ENCODE data around the gene ARL6IP4. TPM values are rescaled to one million over a fixed set of nuclear protein-coding genes. Genes with fewer than 3 reads are reported as not detected.

The ARL6IP4 gene
- total and polyA plus RNA-seq, 2 donors (not counting 1 experiment from before 2014, with no cell fraction given), result 145 to 149 TPM

GRCh38 chr12:122977153-122977552 is 3.3 kb upstream of the ARL6IP4 start:
- H3K9me3 ChIP-seq (ENCODE audit: control insufficient read depth, insufficient read depth, low read depth, low read length), result no peaks in the 10 kb centered on the region
- H3K27me3 ChIP-seq (ENCODE audit: control insufficient read depth, insufficient read depth, low read length), result no peaks in the 10 kb centered on the region
- no peak overlapping the region for H3K4me2 ChIP-seq (ENCODE audit: extremely low read depth, insufficient read depth, low read length)
- H3K4me1 ChIP-seq (ENCODE audit: control insufficient read depth, extremely low read depth, insufficient read depth, low read length), result peaks cover 13% of the 10 kb centered on the region
- H3K4me3 ChIP-seq (replicated peaks in 1 of 4; ENCODE audit: control extremely low read depth in 1 of 4, insufficient read depth in 1 of 4, low read depth in 3 of 4, low read length in 4 of 4), result no peak overlapping the region
- H4K20me1 ChIP-seq (ENCODE audit: control insufficient read depth, extremely low read depth, insufficient read depth, low read length), result no peaks in the 10 kb centered on the region
- no peak for DNase-seq (ENCODE audit: low read depth in 2 of 2)
- peaks cover 11% of the 10 kb centered on the region for H3K36me3 ChIP-seq (ENCODE audit: control insufficient read depth, insufficient read depth, low read length)
- H3K27ac ChIP-seq (ENCODE audit: insufficient read depth, low read length), result no peak overlapping the region
- TF ChIP-seq EZH2 (IDR thresholded peaks at IDR 0.05; ENCODE audit: low read length, missing control alignments), result no peak
- TF ChIP-seq, protein P1, sequence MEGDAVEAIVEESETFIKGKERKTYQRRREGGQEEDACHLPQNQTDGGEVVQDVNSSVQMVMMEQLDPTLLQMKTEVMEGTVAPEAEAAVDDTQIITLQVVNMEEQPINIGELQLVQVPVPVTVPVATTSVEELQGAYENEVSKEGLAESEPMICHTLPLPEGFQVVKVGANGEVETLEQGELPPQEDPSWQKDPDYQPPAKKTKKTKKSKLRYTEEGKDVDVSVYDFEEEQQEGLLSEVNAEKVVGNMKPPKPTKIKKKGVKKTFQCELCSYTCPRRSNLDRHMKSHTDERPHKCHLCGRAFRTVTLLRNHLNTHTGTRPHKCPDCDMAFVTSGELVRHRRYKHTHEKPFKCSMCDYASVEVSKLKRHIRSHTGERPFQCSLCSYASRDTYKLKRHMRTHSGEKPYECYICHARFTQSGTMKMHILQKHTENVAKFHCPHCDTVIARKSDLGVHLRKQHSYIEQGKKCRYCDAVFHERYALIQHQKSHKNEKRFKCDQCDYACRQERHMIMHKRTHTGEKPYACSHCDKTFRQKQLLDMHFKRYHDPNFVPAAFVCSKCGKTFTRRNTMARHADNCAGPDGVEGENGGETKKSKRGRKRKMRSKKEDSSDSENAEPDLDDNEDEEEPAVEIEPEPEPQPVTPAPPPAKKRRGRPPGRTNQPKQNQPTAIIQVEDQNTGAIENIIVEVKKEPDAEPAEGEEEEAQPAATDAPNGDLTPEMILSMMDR (conservative IDR thresholded peaks at IDR 0.05 in 1 of 2, IDR thresholded peaks at IDR 0.05 in 1 of 2; ENCODE audit: low read depth in 1 of 2, low read length in 2 of 2), result no peak
- H3K9ac ChIP-seq (ENCODE audit: insufficient read depth, low read length), result no peak overlapping the region
- no peak overlapping the region for H2AFZ ChIP-seq (ENCODE audit: low read length)
- peaks cover 32% of the 10 kb centered on the region for H3K79me2 ChIP-seq (ENCODE audit: control insufficient read depth, insufficient read depth, low read length)

- no peaks in the 10 kb centered on the region for H3K9me3 ChIP-seq (ENCODE audit: control insufficient read depth, insufficient read depth, low read depth, low read length)
- H3K79me2 ChIP-seq (ENCODE audit: control insufficient read depth, insufficient read depth, low read length), result peaks cover 39% of the 10 kb centered on the region
- no peak overlapping the region for H3K27ac ChIP-seq (ENCODE audit: insufficient read depth, low read length)
- no peak overlapping the region for H3K4me3 ChIP-seq (replicated peaks in 1 of 4; ENCODE audit: control extremely low read depth in 1 of 4, insufficient read depth in 1 of 4, low read depth in 3 of 4, low read length in 4 of 4)
- H3K9ac ChIP-seq (ENCODE audit: insufficient read depth, low read length), result no peak overlapping the region
- TF ChIP-seq, protein P1 (conservative IDR thresholded peaks at IDR 0.05 in 1 of 2, IDR thresholded peaks at IDR 0.05 in 1 of 2; ENCODE audit: low read depth in 1 of 2, low read length in 2 of 2), result no peak
- TF ChIP-seq EZH2 (IDR thresholded peaks at IDR 0.05; ENCODE audit: low read length, missing control alignments), result no peak
- DNase-seq (ENCODE audit: low read depth in 2 of 2), result no peak
- H2AFZ ChIP-seq (ENCODE audit: low read length), result no peak overlapping the region
- no peak overlapping the region for H3K4me2 ChIP-seq (ENCODE audit: extremely low read depth, insufficient read depth, low read length)
- no peaks in the 10 kb centered on the region for H3K27me3 ChIP-seq (ENCODE audit: control insufficient read depth, insufficient read depth, low read length)
- peaks cover 16% of the 10 kb centered on the region for H3K36me3 ChIP-seq (ENCODE audit: control insufficient read depth, insufficient read depth, low read length)
- H4K20me1 ChIP-seq (ENCODE audit: control insufficient read depth, extremely low read depth, insufficient read depth, low read length), result no peaks in the 10 kb centered on the region
- peaks cover 20% of the 10 kb centered on the region for H3K4me1 ChIP-seq (ENCODE audit: control insufficient read depth, extremely low read depth, insufficient read depth, low read length)
Measured at GRCh38 chr12:122977655-122978392, 2.7 kb upstream of the ARL6IP4 start.

DNA sequence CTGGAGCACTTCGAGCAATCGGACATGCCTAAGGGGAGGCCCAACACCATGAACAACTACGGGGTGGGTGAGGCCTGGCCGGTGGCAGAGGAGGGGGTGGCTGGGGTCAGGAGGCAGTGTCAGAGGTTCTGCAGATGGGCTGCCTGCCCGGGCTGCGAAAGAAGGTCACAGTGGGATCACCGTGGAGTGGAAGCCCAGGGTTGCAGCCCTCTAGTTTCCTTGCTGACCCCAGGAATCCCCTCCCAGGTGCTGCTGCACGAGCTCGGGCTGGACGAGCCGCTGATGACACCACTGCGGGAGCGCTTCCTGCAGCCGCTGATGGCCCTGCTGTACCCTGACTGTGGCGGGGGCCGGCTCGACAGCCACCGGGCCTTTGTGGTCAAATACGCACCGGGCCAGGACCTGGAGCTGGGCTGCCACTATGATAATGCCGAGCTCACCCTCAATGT is 1.9 kb upstream of the ARL6IP4 start:
- peaks cover 43% of the 10 kb centered on the region for H3K79me2 ChIP-seq (ENCODE audit: control insufficient read depth, insufficient read depth, low read length)
- H3K4me2 ChIP-seq (ENCODE audit: extremely low read depth, insufficient read depth, low read length), result no peak overlapping the region
- no peaks in the 10 kb centered on the region for H3K9me3 ChIP-seq (ENCODE audit: control insufficient read depth, insufficient read depth, low read depth, low read length)
- H3K4me1 ChIP-seq (ENCODE audit: control insufficient read depth, extremely low read depth, insufficient read depth, low read length), result peaks cover 26% of the 10 kb centered on the region
- no peak overlapping the region for H2AFZ ChIP-seq (ENCODE audit: low read length)
- no peak overlapping the region for H3K4me3 ChIP-seq (replicated peaks in 1 of 4; ENCODE audit: control extremely low read depth in 1 of 4, insufficient read depth in 1 of 4, low read depth in 3 of 4, low read length in 4 of 4)
- H3K27ac ChIP-seq (ENCODE audit: insufficient read depth, low read length), result no peak overlapping the region
- no peak overlapping the region for H3K9ac ChIP-seq (ENCODE audit: insufficient read depth, low read length)
- H3K36me3 ChIP-seq (ENCODE audit: control insufficient read depth, insufficient read depth, low read length), result peaks cover 21% of the 10 kb centered on the region
- no peaks in the 10 kb centered on the region for H3K27me3 ChIP-seq (ENCODE audit: control insufficient read depth, insufficient read depth, low read length)
- H4K20me1 ChIP-seq (ENCODE audit: control insufficient read depth, extremely low read depth, insufficient read depth, low read length), result no peaks in the 10 kb centered on the region
- TF ChIP-seq, protein P1 (conservative IDR thresholded peaks at IDR 0.05 in 1 of 2, IDR thresholded peaks at IDR 0.05 in 1 of 2; ENCODE audit: low read depth in 1 of 2, low read length in 2 of 2), result no peak
- TF ChIP-seq EZH2 (IDR thresholded peaks at IDR 0.05; ENCODE audit: low read length, missing control alignments), result no peak
- DNase-seq (ENCODE audit: low read depth in 2 of 2), result no peak

Data from fibroblast of lung (primary cell).